T-helper 1 cell treated with Interleukin-12 subunit alpha and Interleukin-12 subunit beta and Interleukin-4 antibody, amounts not matched to agents 30 ng/mL and 1 ng/mL, for 36 hours (primary cell): Measurements from ENCODE around the gene VPS26B. TPM values are rescaled to one million over a fixed set of nuclear protein-coding genes. Genes with fewer than 3 reads are reported as not detected.
"Not testable (repeated sequence)": the region's sequence is repeated elsewhere in the genome, so short reads cannot be mapped to it uniquely, and the experiment has no call there.

Source experiments
- intact Hi-C: fragments of 100-400 bp; cut with micrococcal nuclease; formaldehyde crosslinking; loops from one replicate; pipeline ENCODE4 v1.15.1; 2024
- total RNA-seq: library from RNA; stranded (reverse); gene quantifications from 2 replicates; pipeline ENCODE4 v1.2.3, GENCODE V29; 2022

VPS26B gene
- total RNA-seq = 58.9 and 61.1 TPM in 2 replicates

DNA sequence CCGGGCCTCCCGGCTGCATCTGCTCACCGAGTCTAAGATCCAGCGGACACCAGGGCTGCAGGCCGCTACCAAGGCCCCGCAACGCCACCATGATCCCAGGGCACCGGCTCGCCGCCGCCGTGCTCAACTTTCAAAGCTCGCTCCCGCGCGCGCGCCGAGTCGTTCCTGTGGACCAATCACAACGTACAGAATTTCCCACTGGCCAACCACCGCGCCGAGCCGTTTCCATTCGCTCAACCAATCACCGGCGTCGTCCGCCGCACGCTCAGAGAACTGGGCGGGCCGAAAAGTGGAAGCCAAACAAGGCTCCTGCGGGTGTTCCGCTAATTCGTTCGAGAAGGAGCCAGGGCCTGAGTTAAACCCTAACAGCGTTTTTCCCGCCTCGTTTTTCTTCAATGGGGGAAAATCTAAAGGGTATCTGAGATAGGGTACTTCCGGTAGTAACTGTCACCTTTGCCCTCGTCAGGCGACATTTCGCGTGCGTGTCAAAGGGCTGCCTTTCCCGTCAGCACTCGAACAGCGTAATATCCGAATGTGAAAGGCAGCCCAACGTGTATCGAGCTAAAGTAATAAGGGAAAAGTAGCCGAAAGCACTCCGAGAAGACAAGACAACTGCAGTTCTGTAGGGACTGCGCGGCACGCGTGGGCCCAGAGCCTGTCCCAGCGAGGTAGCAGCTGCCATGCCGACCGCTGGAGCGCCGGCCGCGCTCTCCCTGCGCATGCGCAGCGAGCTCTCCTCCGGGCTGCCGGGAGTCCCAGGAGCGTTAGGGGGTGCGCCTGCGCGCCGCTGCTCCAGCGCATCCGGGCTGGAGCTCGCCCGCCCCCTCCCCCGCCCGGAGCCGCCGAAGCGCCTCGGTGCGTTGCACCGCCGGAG, at the start of gene VPS26B, which contains the start of gene NCAPD3:
Gene VPS26B (plus strand): TSS at position 836 of the 874 bp plus-strand sequence. CDS start 452 bp downstream, outside the sequence.
Gene NCAPD3 (minus strand): TSS at position 132 of the 874 bp plus-strand sequence. CDS start 41 bp downstream, at position 91.
- intact Hi-C loops = loop anchor here (1.0 to 5.0 kb wide), 8 partner anchors 17 to 296 kb away; partner anchors contain the start of gene GLB1L3

DNA sequence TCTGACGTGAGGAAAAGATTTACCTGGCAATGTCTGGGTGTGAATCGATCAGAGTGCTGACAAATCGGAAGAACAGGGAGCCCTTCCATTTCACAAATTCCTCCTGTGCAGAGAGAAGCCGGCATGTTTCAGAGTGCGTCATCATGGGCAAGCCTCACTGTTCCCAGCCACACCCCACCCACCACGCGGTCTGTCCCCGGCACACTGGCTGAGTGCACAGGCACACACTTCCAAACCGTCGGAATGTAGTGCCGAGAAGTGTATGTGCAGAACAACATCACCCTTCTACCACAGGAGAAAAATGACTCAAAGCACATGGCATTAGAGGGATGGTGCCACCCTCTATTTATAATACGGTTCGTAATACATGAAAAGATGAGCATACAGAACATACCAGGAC, 48.2 kb upstream of the VPS26B start:
- intact Hi-C loops = no loop called here

DNA sequence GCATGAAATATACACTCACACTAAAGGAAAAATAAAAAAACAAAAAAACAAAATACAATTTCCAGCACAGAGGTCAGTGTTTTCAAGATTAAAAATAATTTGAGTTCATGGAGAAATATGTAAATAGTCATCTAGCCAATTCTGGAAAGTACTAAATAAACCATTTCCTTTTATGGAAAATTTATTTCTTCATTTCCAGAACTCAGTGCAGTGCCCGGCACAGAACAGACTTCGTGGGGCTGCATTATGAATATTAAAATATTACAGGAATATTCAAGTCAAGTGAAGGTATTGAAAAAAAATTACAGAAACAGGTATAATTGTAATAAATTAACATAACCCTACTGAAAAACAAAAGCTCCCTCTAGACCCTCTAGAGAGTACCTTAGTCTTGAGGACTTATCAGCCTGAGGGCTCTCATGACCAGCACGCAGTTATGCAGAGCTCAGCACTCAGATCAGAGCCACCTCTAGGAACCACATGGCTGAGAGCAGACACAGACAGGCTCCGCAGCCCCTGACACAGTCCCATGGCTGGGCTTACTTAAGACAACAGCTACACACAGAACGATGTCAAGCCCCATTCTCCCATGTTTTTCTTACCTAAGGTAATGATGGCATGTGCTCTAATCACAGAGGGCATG, 46.3 kb upstream of the VPS26B start:
- intact Hi-C loops = no loop called here

DNA sequence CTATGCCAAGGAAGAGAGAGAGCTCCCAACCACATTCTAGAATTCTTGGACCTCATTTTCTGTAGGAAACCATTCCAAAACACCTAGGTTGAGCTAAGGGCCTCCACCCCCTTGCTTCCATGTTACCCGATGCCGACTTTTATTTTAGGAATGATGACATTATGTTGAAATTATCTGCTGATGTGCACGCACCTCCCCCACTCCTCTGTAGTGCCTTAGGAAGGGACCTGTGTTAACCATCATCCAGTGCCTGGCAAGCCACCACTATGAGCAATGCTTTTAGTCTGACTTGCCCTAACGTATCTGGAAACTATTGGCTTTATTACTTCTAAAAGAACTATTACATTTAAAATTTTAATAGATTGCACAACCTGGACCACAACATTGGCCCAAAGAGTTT, 42.8 kb upstream of the VPS26B start:
- intact Hi-C loops = no loop called here

DNA sequence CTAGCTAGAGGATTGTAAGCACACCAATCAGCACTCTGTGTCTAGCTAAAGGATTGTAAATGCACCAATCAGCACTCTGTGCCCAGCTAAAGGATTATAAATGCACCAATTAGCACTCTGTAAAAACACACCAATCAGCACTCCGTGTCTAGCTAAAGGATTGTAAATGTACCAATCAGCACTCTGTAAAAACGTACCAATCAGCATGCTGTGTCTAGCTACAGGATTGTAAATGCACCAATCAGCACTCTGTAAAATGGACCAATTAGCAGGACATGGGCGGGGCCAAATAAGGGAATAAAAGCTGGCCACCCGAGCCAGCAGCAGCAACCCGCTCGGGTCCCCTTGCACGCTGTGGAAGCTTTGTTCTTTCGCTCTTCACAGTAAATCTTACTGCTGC, 36.4 kb upstream of the VPS26B start:
- intact Hi-C loops = not testable (repeated sequence)

DNA sequence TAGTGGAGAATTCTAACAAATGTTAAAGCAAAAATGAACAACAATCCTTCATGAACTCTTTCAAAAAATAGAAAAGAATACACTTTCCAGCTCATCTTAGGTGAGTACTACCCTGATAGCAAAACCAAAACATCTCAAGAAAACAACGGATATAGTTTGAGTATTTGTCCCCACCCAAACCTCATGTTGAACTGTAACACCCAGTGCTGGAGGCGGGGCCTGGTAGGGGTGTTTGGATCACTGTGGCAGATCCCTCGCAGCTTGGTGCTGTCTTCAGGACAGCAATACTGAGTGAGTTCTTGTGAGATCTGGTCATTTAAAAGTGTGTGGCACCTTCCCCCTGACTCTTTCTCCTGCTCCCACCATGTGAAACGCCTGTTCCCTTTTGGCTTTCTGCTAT, 27.7 kb upstream of the VPS26B start:
- intact Hi-C loops = loop anchor here (5.0 kb wide), 1 partner anchor 159 kb away; no protein-coding TSS in a partner anchor

GRCh38 chr11:134199531-134199930, 24.9 kb upstream of the VPS26B start:
- intact Hi-C loops = loop anchor here (5.0 kb wide), 1 partner anchor 162 kb away; no protein-coding TSS in a partner anchor

- intact Hi-C loops = no loop called here
These were observed 23.8 kb upstream of the VPS26B start for GRCh38 chr11:134200688-134201087.

- intact Hi-C loops = no loop called here
These were observed 21.8 kb upstream of the VPS26B start for GRCh38 chr11:134202661-134203060.

DNA sequence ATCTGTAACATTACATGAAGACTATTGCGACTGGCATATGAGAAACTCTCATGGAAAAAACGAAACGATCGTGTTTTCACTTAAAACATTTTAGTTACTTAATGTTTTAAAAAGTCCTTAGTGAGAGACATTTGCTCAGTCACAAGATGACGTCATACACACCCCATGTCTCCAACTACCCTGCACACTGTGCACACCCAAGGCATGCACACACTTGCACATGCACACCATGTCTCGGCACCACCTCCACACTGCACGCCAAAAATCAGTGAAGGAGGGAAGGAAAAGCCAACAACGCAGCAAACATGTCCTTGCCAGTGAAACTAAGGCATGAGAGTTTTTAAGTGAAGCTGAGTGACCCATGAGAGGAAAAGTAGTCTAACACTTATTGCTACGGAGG, 18.7 kb upstream of the VPS26B start:
- intact Hi-C loops = loop anchor here (5.0 kb wide), 1 partner anchor 127 kb away; the partner anchor contains the start of gene GLB1L2

DNA sequence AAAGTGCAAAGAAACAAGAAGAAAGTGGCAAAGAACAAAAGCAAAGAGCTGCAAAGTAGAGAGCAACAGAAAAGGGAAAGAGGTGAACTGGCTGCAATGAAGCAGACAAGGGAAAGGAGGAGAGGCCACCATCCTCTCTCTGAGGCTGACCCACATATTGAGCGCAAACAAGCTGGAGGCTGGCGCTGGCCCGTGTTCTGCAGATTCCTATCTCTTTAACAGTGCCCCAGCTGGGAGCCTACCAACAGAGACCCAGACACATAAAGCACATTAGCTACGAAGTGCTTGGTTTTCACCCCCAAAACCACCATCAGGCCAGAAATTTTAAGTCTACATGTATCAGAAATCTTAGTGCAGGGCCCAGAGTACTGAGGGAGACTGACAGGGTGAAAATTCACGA, 18.3 kb upstream of the VPS26B start:
- intact Hi-C loops = loop anchor here (5.0 kb wide), 1 partner anchor 126 kb away; the partner anchor contains the start of gene GLB1L2

DNA sequence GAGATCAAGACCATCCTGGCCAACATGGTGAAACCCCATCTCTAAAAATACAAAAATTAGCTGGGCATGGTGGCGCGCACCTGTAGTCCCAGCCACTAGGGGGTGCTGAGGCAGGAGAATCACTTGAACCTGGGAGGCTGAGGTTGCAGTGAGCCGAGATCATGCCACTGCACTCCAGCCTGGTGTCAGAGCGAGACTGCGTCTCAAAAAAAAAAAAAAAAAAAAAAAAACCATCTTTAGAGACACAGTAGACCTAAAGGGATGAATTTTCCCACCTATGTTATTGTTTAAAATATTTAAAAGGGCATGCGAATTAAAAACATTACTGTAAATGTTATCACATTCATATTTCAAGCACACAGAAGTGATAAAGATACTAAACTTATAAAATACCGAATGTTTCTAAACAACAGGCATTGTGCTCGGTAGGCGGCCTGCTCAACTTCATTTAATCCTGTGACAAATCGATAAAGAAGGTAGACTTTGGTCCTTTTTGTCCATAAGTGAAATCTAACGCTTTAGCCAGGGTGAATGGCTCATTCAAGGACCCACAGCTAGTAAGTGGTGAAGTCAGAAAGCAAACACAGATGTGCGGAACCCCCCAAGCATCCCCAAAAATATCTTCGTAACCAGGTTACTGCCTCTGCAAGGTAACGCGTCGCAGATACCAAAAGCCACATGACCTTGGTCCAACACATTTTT, 16.8 kb upstream of the VPS26B start:
- intact Hi-C loops = loop anchor here (1.0 to 5.0 kb wide), 6 partner anchors 17 to 280 kb away; partner anchors contain the start of genes ACAD8, GLB1L2, THYN1 and VPS26B

GRCh38 chr11:134215836-134216235, 8.6 kb upstream of the VPS26B start:
- intact Hi-C loops = no loop called here

GRCh38 chr11:134216816-134217215, 7.7 kb upstream of the VPS26B start:
- intact Hi-C loops = no loop called here

- intact Hi-C loops = loop anchor here (5.0 kb wide), 1 partner anchor 186 kb away; no protein-coding TSS in a partner anchor
These were observed 1.4 kb upstream of the VPS26B start for GRCh38 chr11:134223121-134223520.

GRCh38 chr11:134224710-134225664, 516 bp downstream of the VPS26B start:
- intact Hi-C loops = loop anchor here (1.0 to 5.0 kb wide), 11 partner anchors 18 to 297 kb away; partner anchors contain the start of genes ACAD8, GLB1L3 and THYN1

DNA sequence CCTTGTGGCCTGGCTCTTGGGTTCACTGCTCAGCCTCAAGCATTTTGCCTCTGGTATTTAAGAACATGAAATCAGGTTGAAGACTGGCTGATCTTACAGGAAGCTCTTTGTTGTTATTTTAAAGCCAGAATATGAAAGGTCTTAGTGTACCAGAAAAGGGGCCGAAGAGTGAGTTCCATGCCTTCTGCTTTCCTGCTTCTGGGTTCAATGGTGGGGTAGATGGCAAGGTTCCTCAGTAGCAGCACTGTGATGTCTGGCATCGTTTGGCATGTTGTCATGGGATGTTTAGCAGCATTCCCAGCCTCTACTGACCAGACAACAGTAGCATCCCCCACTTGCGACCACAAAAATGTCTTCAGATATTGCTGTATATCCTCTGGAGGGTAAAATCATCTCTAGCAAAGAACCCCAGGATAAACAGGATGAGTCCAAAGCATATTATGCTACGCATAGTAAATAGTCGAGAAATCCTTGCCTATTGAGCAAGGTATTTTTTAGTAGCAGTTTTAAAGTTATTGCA, 2.4 kb downstream of the VPS26B start:
- intact Hi-C loops = no loop called here

DNA sequence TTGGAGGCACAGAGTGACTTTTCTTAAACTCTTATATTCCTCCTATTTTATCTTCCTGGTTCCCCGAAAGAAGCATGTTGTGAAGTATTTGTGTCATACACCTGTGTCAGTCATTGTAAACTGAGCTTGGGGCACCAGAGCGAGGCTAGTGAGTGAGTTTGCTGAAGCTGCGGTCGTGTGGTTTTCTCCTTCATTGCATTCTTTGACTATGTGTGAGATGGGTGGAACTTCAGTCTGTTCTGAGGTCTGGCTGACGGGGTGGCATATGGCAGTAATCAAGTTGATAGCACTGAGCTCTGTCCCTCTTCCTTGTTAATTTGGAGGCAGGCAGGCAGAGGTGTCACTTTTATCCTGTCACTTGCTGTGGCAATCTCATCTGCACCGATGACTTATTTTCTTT, 4.2 kb downstream of the VPS26B start:
- intact Hi-C loops = no loop called here

GRCh38 chr11:134229126-134229790, 4.8 kb downstream of the VPS26B start:
- intact Hi-C loops = no loop called here
